Panc1 (cell line): ENCODE measurements around the gene AIG1.
"Not testable (repeated sequence)": the region's sequence is repeated elsewhere in the genome, so short reads cannot be mapped to it uniquely, and the experiment has no call there.

ENCODE experiments used
- POLR2AphosphoS5 ChIP-seq: IDR thresholded peaks from 2 replicates; pipeline ENCODE4 v1.6.1; 2012; ENCODE audit warnings: mild to moderate bottlenecking, low read depth, low read length, moderate library complexity
- SIN3A ChIP-seq: IDR thresholded peaks from 2 replicates; pipeline ENCODE4 v1.6.1; 2012; ENCODE audit warnings: low read depth, mild to moderate bottlenecking, low read length, moderate library complexity, borderline replicate concordance; ENCODE audit not compliant: insufficient read depth
- TCF7L2 ChIP-seq: IDR thresholded peaks from 2 replicates; pipeline ENCODE4 v1.6.1; 2011; ENCODE audit warnings: mild to moderate bottlenecking, low read depth, low read length, inconsistent platforms
- TF ChIP-seq, protein P1 (sequence below): fragments of 450-650 bp; IDR thresholded peaks from 2 replicates; pipeline ENCODE4 v1.5.1; 2017; ENCODE audit warnings: mild to moderate bottlenecking
- TF ChIP-seq, protein P2 (sequence below), 2 experiments: IDR thresholded peaks; 2 replicates each; pipeline ENCODE4 v1.6.1; 2011 to 2012; ENCODE audit warnings: low read depth in 2 of 2, control low read depth in 1 of 2, low read length in 1 of 2, mild to moderate bottlenecking in 1 of 2, moderate library complexity in 1 of 2; ENCODE audit not compliant: insufficient read depth in 1 of 2

DNA sequence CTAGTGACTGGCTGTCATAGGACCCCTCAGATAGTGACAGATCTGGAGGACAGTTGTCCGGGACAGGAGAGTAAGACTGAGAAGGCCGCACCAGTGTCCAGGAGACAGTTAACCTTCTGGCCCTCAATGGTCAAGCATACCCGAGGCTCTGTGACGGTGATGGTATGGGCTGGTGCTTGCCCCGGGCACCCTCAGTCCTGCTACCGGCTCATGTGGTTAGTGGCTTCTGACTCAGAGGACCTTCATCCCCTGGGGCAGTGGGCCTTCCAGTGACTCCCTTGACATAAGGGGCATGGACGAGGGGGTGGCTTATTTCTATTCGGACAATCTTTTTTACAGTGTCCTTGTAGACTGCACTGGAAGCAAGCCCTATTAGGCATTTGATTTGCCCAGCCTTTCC is 23.3 kb downstream of the AIG1 start:
- TF ChIP-seq, protein P1, sequence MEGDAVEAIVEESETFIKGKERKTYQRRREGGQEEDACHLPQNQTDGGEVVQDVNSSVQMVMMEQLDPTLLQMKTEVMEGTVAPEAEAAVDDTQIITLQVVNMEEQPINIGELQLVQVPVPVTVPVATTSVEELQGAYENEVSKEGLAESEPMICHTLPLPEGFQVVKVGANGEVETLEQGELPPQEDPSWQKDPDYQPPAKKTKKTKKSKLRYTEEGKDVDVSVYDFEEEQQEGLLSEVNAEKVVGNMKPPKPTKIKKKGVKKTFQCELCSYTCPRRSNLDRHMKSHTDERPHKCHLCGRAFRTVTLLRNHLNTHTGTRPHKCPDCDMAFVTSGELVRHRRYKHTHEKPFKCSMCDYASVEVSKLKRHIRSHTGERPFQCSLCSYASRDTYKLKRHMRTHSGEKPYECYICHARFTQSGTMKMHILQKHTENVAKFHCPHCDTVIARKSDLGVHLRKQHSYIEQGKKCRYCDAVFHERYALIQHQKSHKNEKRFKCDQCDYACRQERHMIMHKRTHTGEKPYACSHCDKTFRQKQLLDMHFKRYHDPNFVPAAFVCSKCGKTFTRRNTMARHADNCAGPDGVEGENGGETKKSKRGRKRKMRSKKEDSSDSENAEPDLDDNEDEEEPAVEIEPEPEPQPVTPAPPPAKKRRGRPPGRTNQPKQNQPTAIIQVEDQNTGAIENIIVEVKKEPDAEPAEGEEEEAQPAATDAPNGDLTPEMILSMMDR, result not testable (repeated sequence)
- TF ChIP-seq, protein P2, sequence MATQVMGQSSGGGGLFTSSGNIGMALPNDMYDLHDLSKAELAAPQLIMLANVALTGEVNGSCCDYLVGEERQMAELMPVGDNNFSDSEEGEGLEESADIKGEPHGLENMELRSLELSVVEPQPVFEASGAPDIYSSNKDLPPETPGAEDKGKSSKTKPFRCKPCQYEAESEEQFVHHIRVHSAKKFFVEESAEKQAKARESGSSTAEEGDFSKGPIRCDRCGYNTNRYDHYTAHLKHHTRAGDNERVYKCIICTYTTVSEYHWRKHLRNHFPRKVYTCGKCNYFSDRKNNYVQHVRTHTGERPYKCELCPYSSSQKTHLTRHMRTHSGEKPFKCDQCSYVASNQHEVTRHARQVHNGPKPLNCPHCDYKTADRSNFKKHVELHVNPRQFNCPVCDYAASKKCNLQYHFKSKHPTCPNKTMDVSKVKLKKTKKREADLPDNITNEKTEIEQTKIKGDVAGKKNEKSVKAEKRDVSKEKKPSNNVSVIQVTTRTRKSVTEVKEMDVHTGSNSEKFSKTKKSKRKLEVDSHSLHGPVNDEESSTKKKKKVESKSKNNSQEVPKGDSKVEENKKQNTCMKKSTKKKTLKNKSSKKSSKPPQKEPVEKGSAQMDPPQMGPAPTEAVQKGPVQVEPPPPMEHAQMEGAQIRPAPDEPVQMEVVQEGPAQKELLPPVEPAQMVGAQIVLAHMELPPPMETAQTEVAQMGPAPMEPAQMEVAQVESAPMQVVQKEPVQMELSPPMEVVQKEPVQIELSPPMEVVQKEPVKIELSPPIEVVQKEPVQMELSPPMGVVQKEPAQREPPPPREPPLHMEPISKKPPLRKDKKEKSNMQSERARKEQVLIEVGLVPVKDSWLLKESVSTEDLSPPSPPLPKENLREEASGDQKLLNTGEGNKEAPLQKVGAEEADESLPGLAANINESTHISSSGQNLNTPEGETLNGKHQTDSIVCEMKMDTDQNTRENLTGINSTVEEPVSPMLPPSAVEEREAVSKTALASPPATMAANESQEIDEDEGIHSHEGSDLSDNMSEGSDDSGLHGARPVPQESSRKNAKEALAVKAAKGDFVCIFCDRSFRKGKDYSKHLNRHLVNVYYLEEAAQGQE (IDR thresholded peaks at IDR 0.05; ENCODE audit: insufficient read depth in 1 of 2, low read depth in 2 of 2, low read length in 1 of 2), result not testable (repeated sequence)
- TF ChIP-seq TCF7L2, POLR2AphosphoS5, SIN3A: not testable (repeated sequence)
